Activated T-cell treated with anti-CD3 and anti-CD28 coated beads, Interleukin-2, amount 50 U/mL, for 24 hours (primary cell): ENCODE data around the gene PROP1.
"Not testable (repeated sequence)": the region's sequence is repeated elsewhere in the genome, so short reads cannot be mapped to it uniquely, and the experiment has no call there.

Source experiments
- DNase-seq: peaks from one replicate; pipeline ENCODE4 v3.0.0-alpha.2; 2020
- H3K27ac Mint-ChIP-seq: 2 replicates; pipeline ENCODE4 v1.8.0; 2020; ENCODE audit warnings: mild to moderate bottlenecking, mixed read lengths
- H3K27me3 Mint-ChIP-seq: 2 replicates; pipeline ENCODE4 v1.8.0; 2020; ENCODE audit warnings: mixed read lengths
- H3K36me3 Mint-ChIP-seq: 2 replicates; pipeline ENCODE4 v1.8.0; 2020; ENCODE audit warnings: low read depth, mixed read lengths
- H3K4me1 Mint-ChIP-seq: 2 replicates; pipeline ENCODE4 v1.8.0; 2020; ENCODE audit warnings: low read depth, mixed read lengths
- H3K4me3 Mint-ChIP-seq: 2 replicates; pipeline ENCODE4 v1.8.0; 2020; ENCODE audit warnings: mild to moderate bottlenecking, moderate library complexity, mixed read lengths
- H3K9me3 Mint-ChIP-seq: 2 replicates; pipeline ENCODE4 v1.8.0; 2020; ENCODE audit warnings: mixed read lengths

PROP1 gene

GRCh38 chr5:177943805-177944736, 52.0 kb downstream of the PROP1 start:
- not testable (repeated sequence) for H3K4me1 Mint-ChIP-seq, H3K27me3 Mint-ChIP-seq, H3K9me3 Mint-ChIP-seq, H3K27ac Mint-ChIP-seq, H3K36me3 Mint-ChIP-seq
- peak; percentile 58 for DNase-seq
- peak overlapping the region; percentile 76 for H3K4me3 Mint-ChIP-seq

- not testable (repeated sequence) for DNase-seq, H3K27ac Mint-ChIP-seq, H3K27me3 Mint-ChIP-seq, H3K9me3 Mint-ChIP-seq, H3K36me3 Mint-ChIP-seq, H3K4me3 Mint-ChIP-seq
- H3K4me1 Mint-ChIP-seq, result peaks cover 17% of the 10 kb centered on the region
Measured at GRCh38 chr5:177942896-177943295, 53.1 kb downstream of the PROP1 start.
